IMR-90 (cell line): ENCODE results near the gene LAMA4. TPM values are rescaled to one million over a fixed set of nuclear protein-coding genes. Genes with fewer than 3 reads are reported as not detected.

Experiments
- ATAC-seq: fragments of 200-7000 bp; cut with Tn5 transposase; 2 replicates; pipeline ENCODE4 v1.9.1; 2020; ENCODE audit warnings: low read depth, mild to moderate bottlenecking, moderate library complexity
- BruUV-seq: library from RNA; stranded (reverse); fragments of 400-500 nt; replicated peaks from 2 replicates; lab custom pipeline; 2021; lab: Mats Ljungman, UMichigan
- CTCF ChIA-PET: fragments of 300-600 bp; formaldehyde crosslinking; extraction: SDS; loops from one replicate; lab custom pipeline; 2021; ENCODE audit warnings: antibody characterized with exemption; lab: Yijun Ruan, JAX
- POLR2A ChIA-PET: fragments of 300-600 bp; sonication (Branson Sonifier 250); formaldehyde crosslinking; loops from one replicate; lab custom pipeline; 2022; ENCODE audit warnings: antibody characterized with exemption; ENCODE audit not compliant: unreplicated experiment; lab: Charles Lee
- DNase-seq: peaks from one replicate; pipeline ENCODE4 v3.0.0; 2013
- H2AFZ ChIP-seq: replicated peaks from 2 replicates; pipeline ENCODE3; 2013; ENCODE audit warnings: low read length, mild to moderate bottlenecking; ENCODE audit not compliant: poor library complexity
- H2AK5ac ChIP-seq: 2 replicates; pipeline ENCODE4 v1.6.1; 2013; ENCODE audit warnings: low read depth, low read length, inconsistent platforms
- H2AK9ac ChIP-seq: replicated peaks from 2 replicates; pipeline ENCODE3; 2013; ENCODE audit warnings: mild to moderate bottlenecking, low read depth, low read length, moderate library complexity; ENCODE audit not compliant: poor library complexity
- H2BK120ac ChIP-seq: 2 replicates; pipeline ENCODE4 v1.6.1; 2013; ENCODE audit warnings: low read depth, low read length, inconsistent platforms
- H2BK15ac ChIP-seq: 3 replicates; pipeline ENCODE4 v1.6.1; 2013; ENCODE audit warnings: low read depth, low read length, inconsistent platforms
- H2BK20ac ChIP-seq: 2 replicates; pipeline ENCODE4 v1.6.1; 2013; ENCODE audit warnings: low read depth, mild to moderate bottlenecking, inconsistent platforms, low read length, moderate library complexity
- H2BK5ac ChIP-seq: 2 replicates; pipeline ENCODE4 v1.6.1; 2013; ENCODE audit warnings: mild to moderate bottlenecking, low read depth, low read length, inconsistent platforms; ENCODE audit not compliant: poor library complexity, severe bottlenecking
- H3K14ac ChIP-seq: replicated peaks from 2 replicates; pipeline ENCODE4 v1.6.1; 2013; ENCODE audit warnings: low read depth, low read length, inconsistent platforms
- H3K18ac ChIP-seq: 2 replicates; pipeline ENCODE4 v1.6.1; 2013; ENCODE audit warnings: low read depth, low read length, control low read depth
- H3K23ac ChIP-seq: 2 replicates; pipeline ENCODE4 v1.6.1; 2013; ENCODE audit warnings: low read depth, low read length, inconsistent platforms
- H3K27ac ChIP-seq: 2 replicates; pipeline ENCODE4 v1.5.1; 2013; ENCODE audit warnings: mild to moderate bottlenecking, control low read depth, low read length; ENCODE audit not compliant: insufficient read depth
- H3K27me3 ChIP-seq: 2 replicates; pipeline ENCODE4 v1.6.1; 2013; ENCODE audit warnings: low read length; ENCODE audit not compliant: control insufficient read depth, insufficient read depth
- H3K36me3 ChIP-seq: 2 replicates; pipeline ENCODE4 v1.6.1; 2013; ENCODE audit warnings: low read length, mixed read lengths; ENCODE audit not compliant: control insufficient read depth, insufficient read depth
- H3K4ac ChIP-seq: 2 replicates; pipeline ENCODE4 v1.6.1; 2013; ENCODE audit warnings: low read depth, low read length, inconsistent platforms
- H3K4me1 ChIP-seq: 2 replicates; pipeline ENCODE4 v1.6.1; 2013; ENCODE audit warnings: low read length, mixed read lengths; ENCODE audit not compliant: control insufficient read depth, insufficient read depth
- H3K4me2 ChIP-seq: 2 replicates; pipeline ENCODE4 v1.6.1; 2013; ENCODE audit warnings: low read depth, mild to moderate bottlenecking, control low read depth, low read length, moderate library complexity
- H3K4me3 ChIP-seq: 2 replicates; pipeline ENCODE4 v1.5.1; 2013; ENCODE audit warnings: low read depth, mild to moderate bottlenecking, control low read depth, low read length, moderate library complexity; ENCODE audit not compliant: insufficient read depth
- H3K56ac ChIP-seq: 2 replicates; pipeline ENCODE4 v1.6.1; 2013; ENCODE audit warnings: low read length, inconsistent platforms; ENCODE audit not compliant: insufficient read depth; ENCODE audit errors: extremely low read depth
- H3K79me1 ChIP-seq, 2 experiments: 2 replicates each; pipeline ENCODE4 v1.6.1; 2013; ENCODE audit warnings: low read length in 2 of 2, inconsistent platforms in 1 of 2, low read depth in 1 of 2
- H3K9ac ChIP-seq: 2 replicates; pipeline ENCODE4 v1.6.1; 2013; ENCODE audit warnings: low read depth, low read length, control low read depth
- H3K9me1 ChIP-seq: 2 replicates; pipeline ENCODE4 v1.6.1; 2013; ENCODE audit warnings: low read length, inconsistent platforms; ENCODE audit not compliant: insufficient read depth
- H3K9me3 ChIP-seq: 2 replicates; pipeline ENCODE4 v1.6.1; 2013; ENCODE audit warnings: low read length; ENCODE audit not compliant: control insufficient read depth, insufficient read depth
- H4K20me1 ChIP-seq: 2 replicates; pipeline ENCODE4 v1.6.1; 2013; ENCODE audit warnings: low read length, inconsistent platforms; ENCODE audit not compliant: insufficient read depth
- H4K5ac ChIP-seq: 2 replicates; pipeline ENCODE4 v1.6.1; 2013; ENCODE audit warnings: mild to moderate bottlenecking, low read depth, low read length, control low read depth
- H4K8ac ChIP-seq, 2 experiments: 2 replicates each; pipeline ENCODE4 v1.6.1; 2013; ENCODE audit warnings: low read depth in 2 of 2, low read length in 2 of 2, control low read depth in 1 of 2, inconsistent platforms in 1 of 2
- H4K91ac ChIP-seq: 2 replicates; pipeline ENCODE4 v1.6.1; 2013; ENCODE audit warnings: low read depth, low read length, inconsistent platforms; ENCODE audit not compliant: insufficient read depth
- BHLHE40 ChIP-seq: fragments of 150-350 bp; IDR thresholded peaks from 2 replicates; pipeline ENCODE4 v1.6.1; 2016; ENCODE audit warnings: mild to moderate bottlenecking, low read depth, low read length
- CEBPB ChIP-seq: IDR thresholded peaks from 2 replicates; pipeline ENCODE4 v1.6.1; 2012; ENCODE audit warnings: low read depth, low read length, improper control_type of control experiment
- CHD1 ChIP-seq: IDR thresholded peaks from 2 replicates; pipeline ENCODE4 v1.6.1; 2012; ENCODE audit warnings: low read depth, low read length, improper control_type of control experiment
- CTCF ChIP-seq: conservative IDR thresholded peaks from 2 replicates; pipeline ENCODE4 v1.5.1; 2012; ENCODE audit warnings: mild to moderate bottlenecking, low read depth, low read length, improper control_type of control experiment
- ELK1 ChIP-seq: fragments of 150-350 bp; IDR thresholded peaks from 2 replicates; pipeline ENCODE4 v1.6.1; 2016; ENCODE audit warnings: low read depth, mild to moderate bottlenecking, low read length, moderate library complexity, borderline replicate concordance
- FOS ChIP-seq: fragments of 150-350 bp; IDR thresholded peaks from 2 replicates; pipeline ENCODE4 v1.6.1; 2016; ENCODE audit warnings: low read depth, low read length
- MAFK ChIP-seq: IDR thresholded peaks from 2 replicates; pipeline ENCODE4 v1.6.1; 2012; ENCODE audit warnings: low read depth, low read length, improper control_type of control experiment
- MAZ ChIP-seq: IDR thresholded peaks from 2 replicates; pipeline ENCODE4 v1.6.1; 2012; ENCODE audit warnings: low read depth, mild to moderate bottlenecking, low read length, improper control_type of control experiment, moderate library complexity, borderline replicate concordance
- MXI1 ChIP-seq: IDR thresholded peaks from 2 replicates; pipeline ENCODE4 v1.6.1; 2012; ENCODE audit warnings: low read depth, mild to moderate bottlenecking, low read length, moderate library complexity, borderline replicate concordance
- NFE2L2 ChIP-seq: fragments of 150-350 bp; IDR thresholded peaks from 2 replicates; pipeline ENCODE4 v1.6.1; 2016; ENCODE audit warnings: low read depth, mild to moderate bottlenecking, low read length
- POLR2A ChIP-seq: IDR thresholded peaks from 2 replicates; pipeline ENCODE4 v1.6.1; 2012; ENCODE audit warnings: mild to moderate bottlenecking, low read depth, low read length
- RAD21 ChIP-seq: IDR thresholded peaks from 2 replicates; pipeline ENCODE4 v1.6.1; 2012; ENCODE audit warnings: low read length, improper control_type of control experiment
- RCOR1 ChIP-seq: IDR thresholded peaks from 2 replicates; pipeline ENCODE4 v1.6.1; 2012; ENCODE audit warnings: mild to moderate bottlenecking, low read length, improper control_type of control experiment; ENCODE audit not compliant: insufficient replicate concordance
- RFX5 ChIP-seq: IDR thresholded peaks from 2 replicates; pipeline ENCODE4 v1.8.0; 2012; ENCODE audit warnings: low read depth, mild to moderate bottlenecking, low read length, moderate library complexity
- SMC3 ChIP-seq: fragments of 150-350 bp; IDR thresholded peaks from 2 replicates; pipeline ENCODE4 v1.6.1; 2016; ENCODE audit warnings: low read depth, mild to moderate bottlenecking, antibody characterized with exemption, low read length, moderate library complexity
- USF2 ChIP-seq: fragments of 150-350 bp; IDR thresholded peaks from 2 replicates; pipeline ENCODE4 v1.6.1; 2017; ENCODE audit warnings: mild to moderate bottlenecking, antibody characterized with exemption, low read length, low read depth
- WGBS, 2 experiments: methylation state at CpG; one replicate each; pipeline versions ENCODE4 v1.1.5 to v1.1.7; 2013; ENCODE audit warnings: missing lambda C conversion rate in 2 of 2; ENCODE audit not compliant: insufficient read length in 1 of 2; ENCODE audit errors: extremely low coverage in 2 of 2; 5-methylcytosine and 5-hydroxymethylcytosine counted together
- dilution Hi-C: fragments of 300-500 bp; cut with HindIII; formaldehyde crosslinking; loops from one replicate; pipeline ENCODE4 v1.14.3; 2018; ENCODE audit warnings: low sequenced_read_pairs; ENCODE audit not compliant: unreplicated experiment
- in situ Hi-C: fragments of 300-500 bp; cut with MboI; formaldehyde crosslinking; loops from 3 replicates; pipeline ENCODE4 v1.14.3; 2019; ENCODE audit warnings: low sequenced_read_pairs, inconsistent platforms, mixed read lengths
- intact Hi-C: fragments of 100-400 bp; cut with micrococcal nuclease; formaldehyde crosslinking; loops from 2 replicates; pipeline ENCODE4 v1.10.0; 2022
- polyA plus RNA-seq, 3 experiments: library from polyadenylated mRNA; depleted of rRNA; stranded (reverse); fragments of >200 nt; gene quantifications; 2 replicates each; pipeline ENCODE4 v1.2.3, GENCODE V29; 2012; ENCODE audit warnings: low replicate concordance in 1 of 3
- total RNA-seq: library from RNA; depleted of rRNA; stranded (reverse); fragments of >200 nt; gene quantifications from 2 replicates; pipeline ENCODE4 v1.2.3, GENCODE V29; 2012

Gene LAMA4
- total and polyA plus RNA-seq, 2 of the 4 experiments (the other 2 are of a cell fraction) = 33.9 to 35.8 TPM

GRCh38 chr6:112207131-112207530, 47.2 kb downstream of the LAMA4 start:
- peak overlapping the region; percentile 13 for H2BK5ac ChIP-seq
- H3K9me3 ChIP-seq = no peaks in the 10 kb centered on the region
- no peak overlapping the region for H3K56ac ChIP-seq
- H3K4me1 ChIP-seq = peaks cover 18% of the 10 kb centered on the region
- no peak overlapping the region for H3K4me2 ChIP-seq
- H3K14ac ChIP-seq = 0 out of 2 replicates have a peak overlapping the region, but pooled peaks have one; percentile 30
- peaks cover 4% of the 10 kb centered on the region; the same call in 1 of the 2 replicates for H3K9me1 ChIP-seq
- H3K4me3 ChIP-seq = no peak overlapping the region
- peak overlapping the region; percentile 6; the same call in 1 of the 2 replicates for H4K91ac ChIP-seq
- H3K4ac ChIP-seq = 0 out of 2 replicates have a peak overlapping the region, but pooled peaks have one; percentile 19
- no peak for TF ChIP-seq POLR2A
- no peak for TF ChIP-seq MAFK
- no peak for TF ChIP-seq BHLHE40
- no peak for TF ChIP-seq RCOR1
- TF ChIP-seq MXI1 = no peak
- TF ChIP-seq RAD21 = no peak
- TF ChIP-seq SMC3 = no peak
- no peak for TF ChIP-seq MAZ
- no peak for TF ChIP-seq CTCF
- TF ChIP-seq CEBPB = no peak
- TF ChIP-seq FOS = no peak
- no peak for TF ChIP-seq RFX5
- no peak for TF ChIP-seq CHD1
- no peak for TF ChIP-seq ELK1
- TF ChIP-seq NFE2L2 = no peak
- no peak for TF ChIP-seq USF2
- H2BK20ac ChIP-seq = no peak overlapping the region
- no peak overlapping the region for H3K18ac ChIP-seq
- 0 out of 2 replicates have a peak overlapping the region, but pooled peaks have one; percentile 42 for H4K5ac ChIP-seq
- H3K23ac ChIP-seq = no peak overlapping the region
- H3K27me3 ChIP-seq = no peaks in the 10 kb centered on the region
- CTCF ChIA-PET = no interaction called here
- H2AK9ac ChIP-seq = no peak overlapping the region
- dilution Hi-C loops (no loop called here), in situ Hi-C loops (no loop called here), intact Hi-C loops (no loop called here)
- peaks cover 24% of the 10 kb centered on the region for H3K36me3 ChIP-seq
- 0 out of 3 replicates have a peak overlapping the region, but pooled peaks have one; percentile 28 for H2BK15ac ChIP-seq
- ATAC-seq = no peak
- H4K20me1 ChIP-seq = no peaks in the 10 kb centered on the region
- no peak overlapping the region for H2AFZ ChIP-seq
- POLR2A ChIA-PET = no interaction called here
- 100% methylated on average over 2 of the region's 4 CpGs; no CpG with 5 or more reads in 1 of the 2 experiments for WGBS, 2 experiments
- no peak for DNase-seq
- peak overlapping the region; percentile 31 for H2AK5ac ChIP-seq
- no TSS peak for BruUV-seq
- no peak overlapping the region for H3K27ac ChIP-seq
- H2BK120ac ChIP-seq = peak overlapping the region; percentile 12; the same call in 1 of the 2 replicates
- H3K79me1 ChIP-seq = no peaks in the 10 kb centered on the region
- H3K9ac ChIP-seq = no peak overlapping the region
- no peak overlapping the region for H4K8ac ChIP-seq
